DOHH2 (cell line): ENCODE data around the gene IVL.

Experiments used
- CTCF ChIP-seq: fragments of 200-600 bp; sonication (generic); IDR thresholded peaks from one replicate; pipeline ENCODE4 v1.5.1; 2014; ENCODE audit warnings: antibody characterized with exemption, mild to moderate bottlenecking, low read depth, low read length; ENCODE audit not compliant: poor library complexity, severe bottlenecking
- EZH2phosphoT487 ChIP-seq: fragments of 200-600 bp; sonication (generic); IDR thresholded peaks from 2 replicates; pipeline ENCODE4 v1.6.1; 2017; ENCODE audit warnings: borderline replicate concordance, mild to moderate bottlenecking, antibody characterized with exemption, low read length, moderate library complexity, mixed read lengths

GRCh38 chr1:152899883-152900282 lies 8.5 kb upstream of the IVL start:
- TF ChIP-seq CTCF: no peak
- no peak for TF ChIP-seq EZH2phosphoT487
